KBM-7 (cell line): ENCODE measurements around the gene NPAT.

Experiments used
- DNase-seq: peaks from one replicate; pipeline ENCODE4 v3.0.0-alpha.2; 2015
- in situ Hi-C: fragments of 300-500 bp; cut with MboI; formaldehyde crosslinking; loops from 2 replicates; pipeline ENCODE4 v1.14.3; 2020; ENCODE audit warnings: low sequenced_read_pairs, low pct_unique_long_range_greater_than_20kb, mixed read lengths

NPAT gene

DNA sequence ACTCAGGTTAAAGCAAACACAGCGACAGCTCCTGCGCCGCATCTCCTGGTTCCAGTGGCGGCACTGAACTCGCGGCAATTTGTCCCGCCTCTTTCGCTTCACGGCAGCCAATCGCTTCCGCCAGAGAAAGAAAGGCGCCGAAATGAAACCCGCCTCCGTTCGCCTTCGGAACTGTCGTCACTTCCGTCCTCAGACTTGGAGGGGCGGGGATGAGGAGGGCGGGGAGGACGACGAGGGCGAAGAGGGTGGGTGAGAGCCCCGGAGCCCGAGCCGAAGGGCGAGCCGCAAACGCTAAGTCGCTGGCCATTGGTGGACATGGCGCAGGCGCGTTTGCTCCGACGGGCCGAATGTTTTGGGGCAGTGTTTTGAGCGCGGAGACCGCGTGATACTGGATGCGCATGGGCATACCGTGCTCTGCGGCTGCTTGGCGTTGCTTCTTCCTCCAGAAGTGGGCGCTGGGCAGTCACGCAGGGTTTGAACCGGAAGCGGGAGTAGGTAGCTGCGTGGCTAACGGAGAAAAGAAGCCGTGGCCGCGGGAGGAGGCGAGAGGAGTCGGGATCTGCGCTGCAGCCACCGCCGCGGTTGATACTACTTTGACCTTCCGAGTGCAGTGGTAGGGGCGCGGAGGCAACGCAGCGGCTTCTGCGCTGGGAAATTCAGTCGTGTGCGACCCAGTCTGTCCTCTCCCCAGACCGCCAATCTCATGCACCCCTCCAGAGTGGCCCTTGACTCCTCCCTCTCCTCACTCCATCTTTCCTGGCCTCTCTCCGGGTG is at the start of gene NPAT, which contains the start of gene ATM:
TSS of gene NPAT (minus strand) at position 65 of the 774 bp plus-strand sequence. CDS start 102 bp downstream, outside the sequence.
TSS of gene ATM (plus strand) at position 494 of the 774 bp plus-strand sequence. CDS start 4,558 bp downstream, outside the sequence.
- in situ Hi-C loops = no loop called here
- peak; percentile 99 for DNase-seq

GRCh38 chr11:108269583-108269982 is 47.1 kb upstream of the NPAT start:
- DNase-seq = no peak
- in situ Hi-C loops = no loop called here

GRCh38 chr11:108253176-108253575 is 30.7 kb upstream of the NPAT start:
- no peak for DNase-seq
- in situ Hi-C loops = no loop called here

DNA sequence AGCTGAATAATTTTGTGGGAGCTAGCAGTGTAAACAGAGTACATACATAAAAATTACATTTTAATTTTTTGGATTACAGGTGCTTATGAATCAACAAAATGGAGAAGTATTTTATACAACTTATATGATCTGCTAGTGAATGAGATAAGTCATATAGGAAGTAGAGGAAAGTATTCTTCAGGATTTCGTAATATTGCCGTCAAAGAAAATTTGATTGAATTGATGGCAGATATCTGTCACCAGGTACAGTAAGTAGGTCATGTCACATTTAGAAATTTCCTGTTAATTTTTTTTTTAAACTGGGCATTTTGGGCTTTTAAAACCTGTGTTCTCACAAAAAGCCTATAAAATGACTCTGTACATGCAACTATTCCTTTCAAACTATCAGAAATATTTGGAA is 24.4 kb upstream of the NPAT start:
- DNase-seq = no peak
- in situ Hi-C loops = no loop called here

DNA sequence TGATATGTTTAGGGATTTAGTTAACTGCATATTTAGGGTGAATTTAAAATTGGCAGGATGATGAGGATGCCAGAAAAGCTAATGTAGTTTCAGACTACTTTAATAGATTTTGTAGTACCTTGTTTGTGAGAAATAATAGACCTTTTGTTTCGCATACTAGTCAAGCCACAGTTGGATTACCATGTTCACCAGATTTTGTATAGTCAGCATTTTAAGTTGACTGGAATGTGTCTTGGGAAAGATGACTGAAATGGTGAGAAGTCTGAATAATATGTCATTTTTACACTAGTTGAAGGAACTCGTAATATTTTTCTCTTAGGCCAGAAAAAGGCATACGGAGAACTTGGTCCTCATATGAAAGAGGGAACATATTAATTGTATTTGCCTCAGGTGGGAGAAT is 23.9 kb upstream of the NPAT start:
- no peak for DNase-seq
- in situ Hi-C loops = no loop called here

- in situ Hi-C loops = no loop called here
- no peak for DNase-seq
Observed at GRCh38 chr11:108242422-108242821, 20.0 kb upstream of the NPAT start.

DNA sequence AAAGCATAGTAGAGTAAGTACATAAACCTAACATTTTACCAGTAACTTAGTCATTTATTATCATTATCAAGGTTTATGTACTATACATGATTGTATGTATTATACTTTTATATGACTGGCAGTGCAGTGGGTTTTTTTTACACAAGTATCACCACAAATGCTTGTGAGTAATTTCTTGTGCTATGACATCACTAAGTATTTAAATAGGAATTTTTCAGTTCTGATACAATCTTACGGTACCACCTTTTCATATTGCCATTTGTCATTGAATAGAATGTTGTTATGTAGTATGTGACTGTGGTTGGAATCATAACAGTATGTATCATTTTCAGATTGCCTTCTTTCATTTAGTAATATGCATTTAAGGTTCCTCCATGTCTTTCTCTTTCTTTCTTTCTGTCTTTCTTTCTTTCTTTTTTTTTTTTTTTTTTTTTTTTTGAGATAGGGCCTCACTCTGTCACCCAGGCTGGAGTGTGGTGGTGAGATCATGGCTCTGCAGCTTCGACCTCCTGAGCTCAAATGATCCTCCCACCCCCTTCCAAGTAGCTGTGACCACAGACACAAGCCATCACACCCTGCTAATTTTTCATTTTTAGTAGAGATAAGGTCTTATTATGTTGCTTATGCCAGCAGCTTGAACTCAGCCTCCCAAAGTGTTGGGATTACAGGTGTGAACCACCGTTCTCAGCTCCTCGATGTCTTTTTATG is 19.0 kb upstream of the NPAT start:
- no peak for DNase-seq
- in situ Hi-C loops = no loop called here

- no peak for DNase-seq
- in situ Hi-C loops = no loop called here
Observed at GRCh38 chr11:108239076-108239475, 16.6 kb upstream of the NPAT start.

GRCh38 chr11:108237058-108237481 is 14.6 kb upstream of the NPAT start:
- no peak for DNase-seq
- in situ Hi-C loops = no loop called here

- no peak for DNase-seq
- in situ Hi-C loops = no loop called here
Observed at GRCh38 chr11:108235633-108236032, 13.2 kb upstream of the NPAT start.

- no peak for DNase-seq
- in situ Hi-C loops = no loop called here
Observed at GRCh38 chr11:108235192-108235591, 12.8 kb upstream of the NPAT start.

GRCh38 chr11:108233277-108233945 is 11.0 kb upstream of the NPAT start:
- in situ Hi-C loops = no loop called here

DNA sequence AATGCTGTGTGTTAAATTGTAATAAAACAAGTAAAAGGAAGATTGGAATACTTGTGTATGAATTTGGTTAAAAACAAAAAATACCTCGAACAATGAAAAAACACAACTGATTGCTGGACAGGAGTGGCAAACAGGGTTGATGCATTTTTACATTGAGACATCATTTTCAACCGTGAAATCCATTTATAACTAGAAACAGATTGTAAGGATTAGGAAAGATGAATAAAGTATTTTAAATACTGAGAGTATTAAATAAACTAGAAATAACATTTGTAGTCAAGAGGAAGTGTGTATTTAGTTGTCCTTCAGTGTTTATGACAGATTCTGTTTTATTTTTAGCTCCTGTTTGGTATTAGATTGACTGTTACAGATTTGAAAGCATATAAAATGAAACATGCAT is 5.8 kb upstream of the NPAT start:
- no peak for DNase-seq
- in situ Hi-C loops = no loop called here

More at GRCh38 chr11:108233277-108233945, 11.0 kb upstream of the NPAT start:
- DNase-seq = no peak

GRCh38 chr11:108226036-108226435 is 3.6 kb upstream of the NPAT start:
- in situ Hi-C loops = no loop called here
- no peak for DNase-seq

DNA sequence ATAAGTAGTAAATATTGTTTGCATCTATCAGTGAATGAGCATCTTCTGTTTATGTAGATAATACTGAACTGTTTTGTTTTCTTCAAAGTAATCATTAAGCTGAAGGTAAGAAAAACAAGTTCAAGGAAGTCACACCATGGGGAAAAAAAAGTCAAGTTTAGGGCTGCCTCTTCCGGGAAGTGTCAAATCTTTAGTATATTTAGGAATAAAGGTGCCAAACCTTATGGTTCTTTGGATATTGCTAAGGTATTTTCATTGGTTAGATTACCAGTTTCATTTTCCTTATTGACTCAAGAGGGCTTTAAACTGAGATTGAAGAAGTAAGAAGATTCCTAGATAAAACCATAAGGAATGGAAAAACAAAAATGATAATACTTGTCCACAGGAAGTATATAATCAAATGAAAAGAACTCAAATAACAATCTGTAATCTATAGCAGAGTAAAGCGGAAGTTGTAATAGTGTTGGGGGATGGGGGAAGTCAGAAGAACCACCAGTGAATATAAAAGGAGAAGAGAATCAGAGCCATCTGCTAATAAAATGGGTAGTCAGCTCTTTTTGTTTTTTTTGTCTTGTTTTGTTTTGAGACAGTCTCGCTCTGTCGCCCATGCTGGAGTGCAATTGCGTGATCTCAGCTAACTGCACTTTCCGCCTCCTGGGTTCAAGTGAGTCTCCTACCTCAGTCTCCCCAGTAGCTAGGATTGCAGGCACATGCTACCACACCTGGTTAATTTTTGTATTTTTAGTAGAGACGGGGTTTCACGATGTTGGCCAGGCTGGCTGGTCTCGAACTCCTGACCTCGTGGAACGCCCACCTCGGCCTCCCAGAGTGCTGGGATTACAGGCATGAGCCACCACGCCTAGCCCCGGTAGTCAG is 2.7 kb upstream of the NPAT start:
- DNase-seq = peak; percentile 79

GRCh38 chr11:108224366-108224765 is 1.9 kb upstream of the NPAT start:
- DNase-seq = no peak
- in situ Hi-C loops = no loop called here

More for the DNA sequence above, 2.7 kb upstream of the NPAT start:
- in situ Hi-C loops = no loop called here

DNA sequence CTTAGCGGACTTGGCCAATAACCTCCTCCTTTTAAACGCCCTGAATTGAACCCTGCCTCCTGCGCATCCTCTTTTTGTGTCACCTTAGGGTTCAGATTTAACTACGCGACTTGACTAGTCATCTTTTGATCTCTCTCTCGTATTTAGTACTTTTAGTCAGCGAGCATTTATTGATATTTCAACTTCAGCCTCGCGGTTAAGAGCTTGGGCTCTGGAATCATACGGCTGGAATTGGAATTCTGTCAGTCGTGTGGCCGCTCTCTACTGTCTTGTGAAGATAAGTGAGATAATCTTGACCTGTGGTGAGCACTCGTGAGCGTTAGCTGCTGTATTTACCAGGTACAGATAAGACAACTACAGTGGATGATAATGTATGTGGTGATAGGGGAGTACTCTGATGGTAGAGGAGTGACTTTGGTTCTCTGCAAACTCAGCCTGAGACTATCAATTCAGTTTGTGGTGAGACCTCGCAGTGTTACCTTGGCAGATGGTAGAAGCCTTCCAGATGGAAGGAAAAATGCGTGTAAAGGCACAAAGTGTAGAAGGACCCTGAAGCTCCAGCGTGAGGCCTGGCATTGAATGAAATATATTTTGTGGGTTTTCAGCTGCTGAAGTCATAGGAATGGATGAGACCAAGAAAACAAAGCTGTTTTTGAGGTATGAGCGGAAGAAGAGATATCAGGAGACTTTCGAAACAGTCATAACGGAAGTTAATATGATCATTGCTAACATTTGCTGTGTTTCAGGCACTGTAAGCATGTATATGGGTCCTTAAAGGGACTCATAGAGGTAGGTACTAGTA is 1.1 kb upstream of the NPAT start:
- peak; percentile 35 for DNase-seq

GRCh38 chr11:108221911-108222573 is 396 bp downstream of the NPAT start:
- no peak for DNase-seq
- in situ Hi-C loops = no loop called here

More for the DNA sequence above, 1.1 kb upstream of the NPAT start:
- in situ Hi-C loops = no loop called here
